ENCODE results near the gene TRAK2.

The TRAK2 gene

GRCh38 chr2:201353116-201353515 lies 98.1 kb downstream of the TRAK2 start:
- no peak for DNase-seq

GRCh38 chr2:201350879-201351278 lies 100.4 kb downstream of the TRAK2 start:
- DNase-seq = no peak

- no peak for DNase-seq
Measured at GRCh38 chr2:201349601-201350000, 101.7 kb downstream of the TRAK2 start.

- no peak for DNase-seq
Measured at GRCh38 chr2:201348758-201349157, 102.5 kb downstream of the TRAK2 start.

- no peak for DNase-seq
Measured at GRCh38 chr2:201347138-201347537, 104.1 kb downstream of the TRAK2 start.

GRCh38 chr2:201345625-201346213 lies 105.5 kb downstream of the TRAK2 start:
- DNase-seq = no peak

- DNase-seq = no peak
Measured at GRCh38 chr2:201344663-201345366, 106.4 kb downstream of the TRAK2 start.

- DNase-seq = no peak
Measured at GRCh38 chr2:201343559-201343958, 107.7 kb downstream of the TRAK2 start.

- DNase-seq = no peak
Measured at GRCh38 chr2:201342923-201343322, 108.3 kb downstream of the TRAK2 start.

- no peak for DNase-seq
Measured at GRCh38 chr2:201329409-201329808, 121.8 kb downstream of the TRAK2 start.

- no peak for DNase-seq
Measured at GRCh38 chr2:201327678-201328077, 123.6 kb downstream of the TRAK2 start.
